PC-9 (cell line): ENCODE results near the gene OR6C4. TPM values are rescaled to one million over a fixed set of nuclear protein-coding genes. Genes with fewer than 3 reads are reported as not detected.

Experiments
- Bru-seq: library from RNA; stranded (reverse); fragments of 400-500 nt; gene quantifications from one replicate; lab custom pipeline; 2021; lab: Mats Ljungman, UMichigan
- BruChase-seq, 2 experiments: library from RNA; stranded (reverse); fragments of 400-500 nt; gene quantifications; one replicate each; lab custom pipeline; 2021; lab: Mats Ljungman, UMichigan
- BruUV-seq: library from RNA; stranded (reverse); fragments of 400-500 nt; replicated peaks from 2 replicates; lab custom pipeline; 2021; lab: Mats Ljungman, UMichigan
- CTCF ChIA-PET: fragments of 300-600 bp; sonication (Branson Sonifier 250); formaldehyde crosslinking; loops from one replicate; lab custom pipeline; 2022; ENCODE audit warnings: antibody characterized with exemption; lab: Charles Lee
- POLR2A ChIA-PET: fragments of 300-600 bp; sonication (Branson Sonifier 250); formaldehyde crosslinking; loops from one replicate; lab custom pipeline; 2022; ENCODE audit warnings: antibody characterized with exemption; ENCODE audit not compliant: unreplicated experiment; lab: Charles Lee
- DNase-seq, 2 experiments: peaks; one replicate each; pipeline versions ENCODE4 v3.0.0 to v3.0.0-alpha.2; 2015 to 2022; ENCODE audit warnings: mixed read lengths in 1 of 2
- H2AFZ ChIP-seq: fragments of 200-600 bp; sonication (generic); 2 replicates; pipeline ENCODE4 v1.8.1; 2017; ENCODE audit warnings: antibody characterized with exemption
- H3F3A ChIP-seq: fragments of 200-600 bp; sonication (generic); 2 replicates; pipeline ENCODE4 v1.8.1; 2017; ENCODE audit warnings: antibody characterized with exemption, mild to moderate bottlenecking, low read depth; ENCODE audit not compliant: insufficient read depth
- H3K27ac ChIP-seq: fragments of 200-600 bp; sonication (generic); 2 replicates; pipeline ENCODE4 v1.6.1; 2016; ENCODE audit warnings: mixed run types
- H3K27me3 ChIP-seq: fragments of 200-600 bp; sonication (generic); 2 replicates; pipeline ENCODE4 v1.6.1; 2016; ENCODE audit warnings: low read depth, mixed run types; ENCODE audit not compliant: insufficient read depth
- H3K36me3 ChIP-seq: fragments of 200-600 bp; sonication (generic); 2 replicates; pipeline ENCODE4 v1.6.1; 2016; ENCODE audit warnings: low read depth, mixed run types
- H3K4me1 ChIP-seq: fragments of 200-600 bp; sonication (generic); replicated peaks from 2 replicates; pipeline ENCODE4 v1.6.1; 2016; ENCODE audit warnings: mixed run types; ENCODE audit not compliant: insufficient read depth
- H3K4me2 ChIP-seq: fragments of 200-600 bp; sonication (generic); 2 replicates; pipeline ENCODE4 v1.6.1; 2017; ENCODE audit warnings: mixed run types
- H3K4me3 ChIP-seq: fragments of 200-600 bp; sonication (generic); 2 replicates; pipeline ENCODE4 v1.6.1; 2016; ENCODE audit warnings: mixed run types
- H3K79me2 ChIP-seq: fragments of 200-600 bp; sonication (generic); 2 replicates; pipeline ENCODE4 v1.6.1; 2017; ENCODE audit warnings: low read depth, mixed run types
- H3K9me2 ChIP-seq: fragments of 200-600 bp; sonication (generic); 2 replicates; pipeline ENCODE4 v1.8.1; 2017; ENCODE audit warnings: mild to moderate bottlenecking; ENCODE audit not compliant: insufficient read depth
- H3K9me3 ChIP-seq: fragments of 200-600 bp; sonication (generic); 2 replicates; pipeline ENCODE4 v1.8.1; 2016; ENCODE audit warnings: low read depth; ENCODE audit not compliant: insufficient read depth
- H4K20me1 ChIP-seq: fragments of 200-600 bp; sonication (generic); 2 replicates; pipeline ENCODE4 v1.8.1; 2017; ENCODE audit not compliant: insufficient read depth
- EZH2 ChIP-seq: fragments of 200-600 bp; sonication (generic); IDR thresholded peaks from 2 replicates; pipeline ENCODE4 v1.8.0; 2017; ENCODE audit warnings: antibody characterized with exemption, low read depth
- intact Hi-C: fragments of 100-400 bp; cut with micrococcal nuclease; formaldehyde crosslinking; loops from one replicate; pipeline ENCODE4 v1.10.0; 2022; ENCODE audit not compliant: unreplicated experiment
- long read RNA-seq: library from polyadenylated mRNA; stranded (forward); transcript quantifications from one replicate; pipeline ENCODE4 v2.0.0, GENCODE V29; 2022
- total RNA-seq: library from RNA; stranded (reverse); gene quantifications from 2 replicates; pipeline ENCODE4 v1.2.3, GENCODE V29; 2021
- TF ChIP-seq, protein P1 (sequence below): fragments of 200-600 bp; sonication (generic); conservative IDR thresholded peaks from 2 replicates; pipeline ENCODE4 v1.6.1; 2017; ENCODE audit warnings: mixed run types, antibody characterized with exemption, mild to moderate bottlenecking, moderate library complexity

OR6C4 gene
- total RNA-seq (not detected in 2 replicates), Bru-seq, nascent RNA (not detected), BruChase-seq, experiment 1, labeled RNA remaining after a 2-hour chase (not detected), BruChase-seq, experiment 2, labeled RNA remaining after a 6-hour chase (not detected)
- long read RNA-seq: 0 reads

DNA sequence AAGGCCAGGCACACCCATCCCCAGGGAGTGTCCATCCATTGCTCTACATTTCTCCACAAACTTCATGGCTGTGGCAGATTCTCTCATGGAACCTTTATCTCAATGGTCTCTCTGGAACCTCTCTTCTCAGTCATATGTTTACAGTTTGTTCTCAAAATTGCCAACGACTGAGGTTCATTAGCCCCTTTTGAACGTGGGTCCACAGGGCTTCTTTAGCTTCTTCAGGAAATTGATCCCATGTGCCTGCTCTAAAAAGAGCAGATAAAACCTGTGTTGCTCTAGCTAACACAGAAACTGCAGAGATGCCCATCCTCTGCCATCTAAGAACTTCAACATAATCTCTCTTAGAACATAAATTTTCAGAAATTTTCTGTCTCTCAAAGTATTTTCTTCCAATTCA lies at the start of gene OR6C4:
OR6C4 (plus strand) TSS at position 301 of the 400 bp plus-strand sequence. CDS start 1,625 bp downstream, outside the sequence.
- Histone ChIP-seq H3K9me3 (no peaks in the 10 kb centered on the region), H3K27me3 (no peaks in the 10 kb centered on the region; the same call in 1 of the 2 replicates), H3K27ac (no peak within 1 kb of the TSS), H3K4me2 (no peak within 1 kb of the TSS), H3K36me3 (no peaks in the 10 kb centered on the region), H3K9me2 (no peaks in the 10 kb centered on the region), H3F3A (no peaks in the 10 kb centered on the region), H3K4me1 (no peaks in the 10 kb centered on the region), H4K20me1 (no peaks in the 10 kb centered on the region), H2AFZ (no peak within 1 kb of the TSS), H3K79me2 (no peaks in the 10 kb centered on the region), H3K4me3 (no peak within 1 kb of the TSS)
- no TSS peak for BruUV-seq
- ChIA-PET CTCF (no interaction called here), POLR2A (no interaction called here)
- no peak for DNase-seq
- TF ChIP-seq, protein P1, sequence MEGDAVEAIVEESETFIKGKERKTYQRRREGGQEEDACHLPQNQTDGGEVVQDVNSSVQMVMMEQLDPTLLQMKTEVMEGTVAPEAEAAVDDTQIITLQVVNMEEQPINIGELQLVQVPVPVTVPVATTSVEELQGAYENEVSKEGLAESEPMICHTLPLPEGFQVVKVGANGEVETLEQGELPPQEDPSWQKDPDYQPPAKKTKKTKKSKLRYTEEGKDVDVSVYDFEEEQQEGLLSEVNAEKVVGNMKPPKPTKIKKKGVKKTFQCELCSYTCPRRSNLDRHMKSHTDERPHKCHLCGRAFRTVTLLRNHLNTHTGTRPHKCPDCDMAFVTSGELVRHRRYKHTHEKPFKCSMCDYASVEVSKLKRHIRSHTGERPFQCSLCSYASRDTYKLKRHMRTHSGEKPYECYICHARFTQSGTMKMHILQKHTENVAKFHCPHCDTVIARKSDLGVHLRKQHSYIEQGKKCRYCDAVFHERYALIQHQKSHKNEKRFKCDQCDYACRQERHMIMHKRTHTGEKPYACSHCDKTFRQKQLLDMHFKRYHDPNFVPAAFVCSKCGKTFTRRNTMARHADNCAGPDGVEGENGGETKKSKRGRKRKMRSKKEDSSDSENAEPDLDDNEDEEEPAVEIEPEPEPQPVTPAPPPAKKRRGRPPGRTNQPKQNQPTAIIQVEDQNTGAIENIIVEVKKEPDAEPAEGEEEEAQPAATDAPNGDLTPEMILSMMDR: no peak
- TF ChIP-seq EZH2: no peak
- intact Hi-C loops: no loop called here

DNA sequence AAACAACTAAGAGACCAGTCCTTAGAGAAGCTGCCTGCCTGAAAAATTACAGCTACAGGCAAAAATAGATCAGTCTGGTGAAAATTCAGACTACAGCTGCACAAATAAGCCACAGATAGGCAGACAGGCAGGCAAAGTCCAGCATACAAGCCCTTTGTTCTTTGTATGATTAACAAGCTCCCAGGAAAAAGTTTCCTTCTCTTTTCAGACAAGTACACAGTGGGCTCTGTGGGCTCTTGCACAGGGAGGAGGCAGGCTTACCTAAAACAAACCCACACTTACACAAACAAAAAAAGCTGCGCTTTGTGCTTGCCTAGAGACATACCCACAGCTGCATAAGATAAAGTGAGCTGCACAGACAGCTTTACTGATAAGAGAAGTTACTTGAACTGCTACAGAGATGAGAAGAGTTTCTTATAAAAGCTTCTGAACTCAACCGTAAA lies 49.6 kb upstream of the OR6C4 start:
- POLR2A ChIA-PET: no interaction called here
- Histone ChIP-seq H3K27ac (no peak overlapping the region), H3K9me2 (no peaks in the 10 kb centered on the region), H2AFZ (no peak overlapping the region), H3K27me3 (no peaks in the 10 kb centered on the region), H3K4me2 (no peak overlapping the region), H3K36me3 (no peaks in the 10 kb centered on the region), H3K4me3 (no peak overlapping the region), H3K79me2 (no peaks in the 10 kb centered on the region), H4K20me1 (no peaks in the 10 kb centered on the region), H3K4me1 (no peaks in the 10 kb centered on the region), H3K9me3 (no peaks in the 10 kb centered on the region), H3F3A (no peaks in the 10 kb centered on the region)
- no TSS peak for BruUV-seq
- intact Hi-C loops: no loop called here
- CTCF ChIA-PET: no interaction called here
- no peak for TF ChIP-seq EZH2
- TF ChIP-seq, protein P1: no peak
- DNase-seq: no peak

DNA sequence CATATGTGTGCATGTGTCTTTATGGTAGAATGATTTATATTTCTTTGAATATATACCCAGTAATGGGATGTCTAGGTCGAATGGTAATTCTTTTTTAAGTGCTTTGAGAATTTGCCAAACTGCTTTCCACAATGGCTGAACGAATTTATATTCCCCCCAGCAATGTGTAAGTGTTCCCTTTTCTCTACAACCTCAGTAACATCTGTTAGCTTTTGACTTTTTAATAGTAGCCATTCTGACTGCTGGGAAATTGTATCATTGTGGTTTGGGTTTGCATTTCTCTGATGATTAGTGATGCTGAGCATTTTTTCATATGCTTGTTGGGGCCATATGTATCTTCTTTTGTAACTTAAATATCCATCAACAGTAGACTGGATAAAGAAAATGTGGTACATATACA lies 47.8 kb upstream of the OR6C4 start:
- POLR2A ChIA-PET: no interaction called here
- BruUV-seq: no TSS peak
- CTCF ChIA-PET: no interaction called here
- Histone ChIP-seq H3F3A (no peaks in the 10 kb centered on the region), H3K27ac (no peak overlapping the region), H3K27me3 (no peaks in the 10 kb centered on the region), H3K4me2 (no peak overlapping the region), H3K4me1 (no peaks in the 10 kb centered on the region), H3K79me2 (no peaks in the 10 kb centered on the region), H3K4me3 (no peak overlapping the region), H4K20me1 (no peaks in the 10 kb centered on the region), H2AFZ (no peak overlapping the region), H3K9me2 (no peaks in the 10 kb centered on the region), H3K9me3 (no peaks in the 10 kb centered on the region), H3K36me3 (no peaks in the 10 kb centered on the region)
- no peak for TF ChIP-seq EZH2
- TF ChIP-seq, protein P1: no peak
- intact Hi-C loops: no loop called here
- no peak for DNase-seq
